Fibroblast of lung (primary cell): Measurements from ENCODE around the gene ZNF324.

Experiments used
- CTCF ChIP-seq, 2 donors: IDR thresholded peaks in 1 of 2; conservative IDR thresholded peaks in 1 of 2; 1 replicate in 1 of 2; 2 replicates in 1 of 2; pipeline ENCODE4 v1.5.1; 2011 to 2012; ENCODE audit warnings: low read length in 2 of 2, control low read depth in 1 of 2, inconsistent platforms in 1 of 2, low read depth in 1 of 2, mild to moderate bottlenecking in 1 of 2
- EZH2 ChIP-seq: IDR thresholded peaks from 2 replicates; pipeline ENCODE4 v1.5.1; 2012; ENCODE audit warnings: low read length, control low read depth, mild to moderate bottlenecking; ENCODE audit errors: missing control alignments

DNA sequence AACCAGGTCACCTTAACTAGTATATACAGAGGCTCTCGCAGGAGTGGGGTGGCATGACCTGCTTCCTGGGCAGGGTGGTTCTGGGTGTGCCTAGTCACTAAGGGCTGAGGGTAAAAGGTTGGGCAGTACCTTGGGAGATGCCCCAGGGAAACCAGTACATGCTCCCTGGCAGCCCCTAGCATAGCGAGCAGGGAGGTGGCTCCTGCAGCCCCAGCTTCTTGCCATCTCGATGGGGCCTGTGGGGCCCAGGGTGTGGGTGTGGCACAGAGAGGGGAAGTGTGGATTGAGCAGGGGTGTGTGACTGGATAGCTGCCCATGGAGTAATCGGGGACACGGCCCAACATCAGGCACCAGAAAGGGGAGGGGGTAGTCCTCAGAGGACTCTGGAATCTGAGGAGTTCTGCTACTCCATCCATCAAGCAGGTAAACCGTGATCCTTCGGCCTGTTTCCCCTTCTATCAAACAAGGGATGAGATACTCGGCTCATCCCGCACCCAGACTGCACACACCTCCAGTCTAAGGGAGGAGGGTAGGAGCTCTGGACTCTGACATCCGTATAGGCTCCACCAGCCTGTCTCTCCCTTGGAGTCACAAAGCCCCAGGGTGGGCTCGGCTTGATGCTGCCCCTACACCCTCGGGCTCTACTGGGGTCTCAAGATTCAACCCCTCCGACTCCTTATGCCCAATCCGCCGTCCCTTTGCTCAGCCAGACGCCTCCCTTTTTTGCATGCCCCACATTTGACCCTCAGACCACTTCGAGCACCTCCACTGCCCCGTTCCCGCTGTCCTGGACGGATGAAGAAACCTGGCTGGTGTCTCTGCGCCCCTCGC is 51.6 kb downstream of the ZNF324 start:
- TF ChIP-seq CTCF (conservative IDR thresholded peaks at IDR 0.05 in 1 of 2, IDR thresholded peaks at IDR 0.05 in 1 of 2; ENCODE audit: low read depth in 1 of 2, low read length in 2 of 2), result no peak
- TF ChIP-seq EZH2, result no peak
